GM12878 (cell line): ENCODE results near the gene LINGO1. TPM values are rescaled to one million over a fixed set of nuclear protein-coding genes. Genes with fewer than 3 reads are reported as not detected.
A peak's percentile ranks its signal among the peaks of the same experiment; 100 is the strongest.

Source experiments
- BACH1 ChIP-seq: fragments of 450-650 bp; IDR thresholded peaks from 2 replicates; pipeline ENCODE4 v1.6.1; 2017; ENCODE audit warnings: mild to moderate bottlenecking, borderline replicate concordance
- CBX5 ChIP-seq: sonication (generic); IDR thresholded peaks from 2 replicates; pipeline ENCODE4 v1.6.1; 2016; ENCODE audit warnings: low read depth, moderate library complexity, mild to moderate bottlenecking, inconsistent platforms
- CEBPZ ChIP-seq: fragments of 150-350 bp; IDR thresholded peaks from 2 replicates; pipeline ENCODE4 v1.6.1; 2016; ENCODE audit warnings: low read depth, low read length
- CTCF ChIP-seq, 3 experiments: IDR thresholded peaks in 2 of 3; conservative IDR thresholded peaks in 1 of 3; 2 replicates each; pipeline ENCODE4 v1.5.1; 2011; ENCODE audit warnings: low read depth in 3 of 3, low read length in 3 of 3, mild to moderate bottlenecking in 3 of 3, control low read depth in 2 of 3, moderate library complexity in 2 of 3, inconsistent platforms in 1 of 3, mixed read lengths in 1 of 3; ENCODE audit not compliant: control insufficient read depth in 2 of 3, insufficient read depth in 1 of 3; ENCODE audit errors: extremely low read depth in 1 of 3
- E2F8 ChIP-seq: fragments of 450-650 bp; IDR thresholded peaks from 2 replicates; pipeline ENCODE4 v1.6.1; 2018; ENCODE audit warnings: mild to moderate bottlenecking, low read depth, moderate library complexity; ENCODE audit not compliant: partially characterized antibody
- EED ChIP-seq: sonication (generic); IDR thresholded peaks from 2 replicates; pipeline ENCODE4 v1.6.1; 2016; ENCODE audit warnings: antibody characterized with exemption, low read depth
- EP300 ChIP-seq, 2 experiments: fragments of 150-350 bp in 1 of 2; IDR thresholded peaks; 2 replicates each; pipeline ENCODE4 v1.6.1; 2011 to 2012; ENCODE audit warnings: low read depth in 2 of 2, low read length in 2 of 2, borderline replicate concordance in 1 of 2, improper control_type of control experiment in 1 of 2, inconsistent platforms in 1 of 2; ENCODE audit not compliant: control insufficient read depth in 1 of 2
- FOXM1 ChIP-seq: IDR thresholded peaks from 2 replicates; pipeline ENCODE4 v1.6.1; 2012; ENCODE audit warnings: low read depth, mild to moderate bottlenecking, inconsistent platforms, low read length, moderate library complexity
- IKZF2 ChIP-seq, 2 experiments: fragments of 450-650 bp; IDR thresholded peaks; 2 replicates each; pipeline ENCODE4 v1.6.1; 2017; ENCODE audit warnings: mild to moderate bottlenecking in 2 of 2, moderate library complexity in 2 of 2
- MTA2 ChIP-seq: fragments of 450-650 bp; IDR thresholded peaks from 2 replicates; pipeline ENCODE4 v1.6.1; 2016; ENCODE audit warnings: low read depth, mild to moderate bottlenecking, moderate library complexity
- MXI1 ChIP-seq: fragments of 150-350 bp; IDR thresholded peaks from 2 replicates; pipeline ENCODE4 v1.6.1; 2011; ENCODE audit warnings: low read depth, mild to moderate bottlenecking, inconsistent platforms, low read length, improper control_type of control experiment
- RB1 ChIP-seq: fragments of 450-650 bp; formaldehyde crosslinking; IDR thresholded peaks from 2 replicates; pipeline ENCODE4 v1.6.1; 2017; ENCODE audit warnings: mild to moderate bottlenecking, borderline replicate concordance
- SMC3 ChIP-seq: IDR thresholded peaks from 2 replicates; pipeline ENCODE4 v1.6.1; 2011; ENCODE audit warnings: low read length, improper control_type of control experiment, borderline replicate concordance
- SREBF2 ChIP-seq: IDR thresholded peaks from 2 replicates; pipeline ENCODE4 v1.6.1; 2012; ENCODE audit warnings: mild to moderate bottlenecking, low read length
- ZNF207 ChIP-seq: fragments of 450-650 bp; IDR thresholded peaks from 2 replicates; pipeline ENCODE4 v1.6.1; 2014; ENCODE audit warnings: antibody characterized with exemption, mild to moderate bottlenecking, borderline replicate concordance
- polyA plus RNA-seq, 11 experiments: library from polyadenylated mRNA; depleted of rRNA in 4 of 11; unstranded in 6 of 11; stranded (reverse) in 5 of 11; fragments of >200 nt; fragmentation: Nextera tagmentation in 4 of 11; fragmentation: Illumina TruSeq in 1 of 11; extraction: Ambion mirVana in 4 of 11; extraction: Trizol in 1 of 11; gene quantifications; 1 replicate in 1 of 11; 2 replicates in 10 of 11; pipeline versions ENCODE4 v1.2.1 to v1.2.3, GENCODE V29; 2011 to 2016; ENCODE audit warnings: inconsistent platforms in 2 of 11, missing spikeins in 2 of 11, low read depth in 1 of 11
- total RNA-seq, 4 experiments: library from RNA; depleted of rRNA in 3 of 4; stranded (reverse); fragments of >200 nt in 3 of 4; fragmentation: Illumina TruSeq in 1 of 4; extraction: Trizol in 1 of 4; gene quantifications; 2 replicates each; pipeline versions ENCODE4 v1.2.1 to v1.2.3, GENCODE V29; 2013 to 2021
- TF ChIP-seq, protein P1 (sequence below): fragments of 450-650 bp; formaldehyde crosslinking; IDR thresholded peaks from 2 replicates; pipeline ENCODE4 v1.4.0; 2020; ENCODE audit warnings: mild to moderate bottlenecking, moderate library complexity

Gene LINGO1
- total and polyA plus RNA-seq, 10 of the 15 experiments (the other 5 are each of a cell fraction or from before 2014, with no cell fraction given), result 0.04 to 3.9 (median 0.17) TPM; not detected in 6

DNA sequence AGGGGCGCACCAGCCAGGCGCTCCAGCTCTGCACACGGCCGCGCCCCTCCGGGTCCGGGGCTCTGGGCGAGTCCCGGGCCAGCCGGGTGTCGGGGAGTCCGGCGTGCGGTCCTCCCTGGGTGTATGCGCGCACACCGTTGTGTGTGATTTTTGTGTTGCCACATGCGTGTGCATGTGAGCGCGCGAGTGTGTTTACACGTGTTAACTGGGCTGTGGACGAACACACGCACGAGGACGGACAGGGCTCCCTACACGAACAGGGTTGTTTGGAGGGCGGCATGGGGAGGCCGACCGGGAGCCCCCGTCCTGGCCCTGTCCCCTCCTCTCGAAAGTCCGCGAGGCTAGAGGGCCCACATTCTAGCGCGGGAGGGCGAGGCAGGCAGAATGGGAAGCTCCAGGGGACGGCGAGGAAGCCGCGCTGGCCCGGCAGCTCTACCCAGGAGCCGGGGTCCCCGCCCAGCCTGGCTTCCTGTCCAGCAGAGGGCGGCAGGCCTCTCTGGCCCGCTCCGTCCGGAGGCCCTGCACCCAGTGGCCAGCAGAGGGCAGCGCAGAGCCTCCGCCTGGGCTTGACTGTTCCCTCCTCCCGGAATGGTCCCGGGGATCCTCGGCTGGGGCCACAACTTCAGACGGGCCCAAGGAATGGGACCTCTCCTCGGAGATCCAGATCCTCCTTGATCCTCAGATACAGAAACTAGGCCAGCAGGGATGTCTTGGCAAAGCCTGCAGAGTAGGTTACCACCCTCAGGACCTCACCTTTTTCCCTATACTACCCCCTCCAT is 611 bp upstream of the LINGO1 start (continued):
- TF ChIP-seq, protein P1, sequence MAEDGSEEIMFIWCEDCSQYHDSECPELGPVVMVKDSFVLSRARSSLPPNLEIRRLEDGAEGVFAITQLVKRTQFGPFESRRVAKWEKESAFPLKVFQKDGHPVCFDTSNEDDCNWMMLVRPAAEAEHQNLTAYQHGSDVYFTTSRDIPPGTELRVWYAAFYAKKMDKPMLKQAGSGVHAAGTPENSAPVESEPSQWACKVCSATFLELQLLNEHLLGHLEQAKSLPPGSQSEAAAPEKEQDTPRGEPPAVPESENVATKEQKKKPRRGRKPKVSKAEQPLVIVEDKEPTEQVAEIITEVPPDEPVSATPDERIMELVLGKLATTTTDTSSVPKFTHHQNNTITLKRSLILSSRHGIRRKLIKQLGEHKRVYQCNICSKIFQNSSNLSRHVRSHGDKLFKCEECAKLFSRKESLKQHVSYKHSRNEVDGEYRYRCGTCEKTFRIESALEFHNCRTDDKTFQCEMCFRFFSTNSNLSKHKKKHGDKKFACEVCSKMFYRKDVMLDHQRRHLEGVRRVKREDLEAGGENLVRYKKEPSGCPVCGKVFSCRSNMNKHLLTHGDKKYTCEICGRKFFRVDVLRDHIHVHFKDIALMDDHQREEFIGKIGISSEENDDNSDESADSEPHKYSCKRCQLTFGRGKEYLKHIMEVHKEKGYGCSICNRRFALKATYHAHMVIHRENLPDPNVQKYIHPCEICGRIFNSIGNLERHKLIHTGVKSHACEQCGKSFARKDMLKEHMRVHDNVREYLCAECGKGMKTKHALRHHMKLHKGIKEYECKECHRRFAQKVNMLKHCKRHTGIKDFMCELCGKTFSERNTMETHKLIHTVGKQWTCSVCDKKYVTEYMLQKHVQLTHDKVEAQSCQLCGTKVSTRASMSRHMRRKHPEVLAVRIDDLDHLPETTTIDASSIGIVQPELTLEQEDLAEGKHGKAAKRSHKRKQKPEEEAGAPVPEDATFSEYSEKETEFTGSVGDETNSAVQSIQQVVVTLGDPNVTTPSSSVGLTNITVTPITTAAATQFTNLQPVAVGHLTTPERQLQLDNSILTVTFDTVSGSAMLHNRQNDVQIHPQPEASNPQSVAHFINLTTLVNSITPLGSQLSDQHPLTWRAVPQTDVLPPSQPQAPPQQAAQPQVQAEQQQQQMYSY (CRISPR knock-in tag), result no peak
- TF ChIP-seq SREBF2, result no peak
- TF ChIP-seq BACH1, result no peak
- peak; percentile 14 to 33; a peak in 1 of 4 replicates for TF ChIP-seq IKZF2 (IDR thresholded peaks at IDR 0.05)
- no peak for TF ChIP-seq MTA2
- TF ChIP-seq CBX5, result no peak
- TF ChIP-seq ZNF207, result 0 out of 2 replicates have a peak, but pooled peaks have one; percentile 43
- peak; percentile 50; the same call in 1 of the 2 replicates for TF ChIP-seq RB1
- TF ChIP-seq E2F8, result no peak
- TF ChIP-seq EED, result 0 out of 2 replicates have a peak, but pooled peaks have one; percentile 27
- no peak for TF ChIP-seq EP300 (IDR thresholded peaks at IDR 0.05; ENCODE audit: borderline replicate concordance in 1 of 2, control insufficient read depth in 1 of 2, low read depth in 2 of 2, low read length in 2 of 2)
- no peak for TF ChIP-seq FOXM1
- TF ChIP-seq CEBPZ, result no peak
- TF ChIP-seq MXI1, result peak; percentile 31; the same call in 1 of the 2 replicates
- TF ChIP-seq SMC3, result peak; percentile 89
- peak; percentile 99 to 100 (median 100); a peak in 5 of 6 replicates for TF ChIP-seq CTCF (IDR thresholded peaks at IDR 0.05 in 2 of 3, conservative IDR thresholded peaks at IDR 0.05 in 1 of 3; ENCODE audit: control insufficient read depth in 2 of 3, extremely low read depth in 1 of 3, insufficient read depth in 1 of 3, low read depth in 3 of 3, low read length in 3 of 3)
